A673 (cell line): Measurements from ENCODE around the gene MEF2B.

ENCODE experiments used
- CTCF ChIP-seq: fragments of 300-800, 200-600 bp; sonication (generic); conservative IDR thresholded peaks from 2 replicates; pipeline ENCODE4 v1.5.1; 2017; ENCODE audit warnings: low read depth, mild to moderate bottlenecking, antibody characterized with exemption, low read length, moderate library complexity, mixed read lengths
- EZH2 ChIP-seq: fragments of 200-600 bp; sonication (generic); IDR thresholded peaks from 2 replicates; pipeline ENCODE4 v1.6.1; 2017; ENCODE audit warnings: borderline replicate concordance, low read depth, mild to moderate bottlenecking, mixed read lengths, antibody characterized with exemption, low read length; ENCODE audit not compliant: poor library complexity, severe bottlenecking

- TF ChIP-seq EZH2 (no peak), CTCF (no peak)
Measured at GRCh38 chr19:19191768-19192077, 21.7 kb upstream of the MEF2B start.
